ENCODE data around the gene ADK.

- TF ChIP-seq CTCF (IDR thresholded peaks at IDR 0.05) (no peak), POLR2A (IDR thresholded peaks at IDR 0.05) (no peak), POLR2AphosphoS5 (IDR thresholded peaks at IDR 0.05) (no peak), EP300 (IDR thresholded peaks at IDR 0.05) (no peak)
Measured at GRCh38 chr10:74244807-74245206, 93.8 kb downstream of the ADK start.

All from gastroesophageal sphincter (tissue), 3 donors.